ENCODE data around the gene TNN. TPM values are rescaled to one million over a fixed set of nuclear protein-coding genes. Genes with fewer than 3 reads are reported as not detected.

The TNN gene
- total and polyA plus RNA-seq, 3 experiments from 2014 or later, result not detected

- POLR2A ChIA-PET, result interaction anchor here (0.5 kb wide), 1 partner anchor 335 kb away, joined by 3 read pairs; no protein-coding TSS in a partner anchor
- Mint-ChIP-seq H3K9me3 (no peaks in the 10 kb centered on the region), H3K4me3 (no peak overlapping the region), H3K27me3 (no peaks in the 10 kb centered on the region), H3K36me3 (peaks cover 25 to 91% (median 31%) of the 10 kb centered on the region in 3 donors), H3K4me1 (peaks cover 64 to 92% (median 87%) of the 10 kb centered on the region in 3 donors), H3K27ac (peak overlapping the region in 4 of 8 donors; percentile 8 to 85 (median 38))
- CTCF ChIA-PET, result interaction anchor here (1.5 to 6.1 kb wide), 5 partner anchors 15 to 145 kb away, joined by 4 to 19 read pairs (median 7); no protein-coding TSS in a partner anchor
- DNase-seq, result no peak
- Histone ChIP-seq H3K27ac (ENCODE audit: low read depth, low read length) (no peak overlapping the region), H3K4me1 (ENCODE audit: insufficient read depth, low read length) (peaks cover 17% of the 10 kb centered on the region), H3K27me3 (ENCODE audit: insufficient read depth, low read length, poor library complexity, severe bottlenecking) (no peaks in the 10 kb centered on the region), H3K36me3 (ENCODE audit: insufficient read depth, low read length) (peaks cover 13% of the 10 kb centered on the region), H3K9me3 (ENCODE audit: low read length) (no peaks in the 10 kb centered on the region), H3K4me3 (ENCODE audit: low read length) (no peak overlapping the region)
These were observed 105.9 kb downstream of the TNN start for GRCh38 chr1:175173531-175173930.

DNA sequence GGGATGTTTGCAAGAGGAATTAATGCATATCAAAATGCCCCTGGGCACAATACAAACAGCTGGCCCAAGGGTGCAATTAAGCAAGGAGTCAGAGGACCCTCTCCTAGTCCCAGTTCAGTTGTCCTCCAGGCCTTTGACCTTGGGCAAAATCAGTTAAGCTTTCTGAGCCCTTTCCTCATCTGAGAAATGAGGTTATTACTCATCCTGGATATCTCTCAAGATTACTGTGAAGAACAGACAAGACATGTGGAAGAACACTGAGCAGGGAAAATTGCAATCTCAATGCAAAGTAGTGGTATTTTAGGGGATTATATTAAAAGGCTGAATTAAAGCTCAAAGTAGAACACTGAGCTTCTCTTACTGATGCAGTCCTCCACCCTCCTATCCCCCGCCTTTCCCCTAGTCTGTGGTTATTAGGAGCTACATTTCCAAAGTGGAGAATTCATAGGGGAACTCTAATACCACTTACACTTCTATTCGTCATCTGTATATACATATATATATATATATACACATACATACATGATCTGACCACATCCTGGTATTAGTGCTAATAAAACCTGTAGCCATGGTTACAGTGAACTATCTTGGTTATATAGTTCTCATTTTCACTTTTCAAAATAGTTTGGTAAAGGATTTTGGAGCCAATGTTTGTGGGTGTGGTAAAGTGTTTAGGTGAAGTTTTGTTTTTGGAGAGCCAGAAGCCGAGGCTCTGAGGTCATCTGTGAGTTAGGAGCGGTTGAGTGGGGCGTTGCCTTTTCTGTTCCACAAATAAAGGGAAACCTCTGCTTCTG, 106.9 kb downstream of the TNN start:
- no peaks in the 10 kb centered on the region for H3K27me3 ChIP-seq (ENCODE audit: insufficient read depth, low read length, poor library complexity, severe bottlenecking)
- Mint-ChIP-seq H3K4me1 (peaks cover 65 to 92% (median 87%) of the 10 kb centered on the region in 3 donors), H3K36me3 (peaks cover 25 to 88% (median 32%) of the 10 kb centered on the region in 3 donors), H3K9me3 (no peaks in the 10 kb centered on the region), H3K27me3 (no peaks in the 10 kb centered on the region), H3K4me3 (peak overlapping the region in 5 of 7 donors; percentile 9 to 54 (median 30)), H3K27ac (peak overlapping the region in 7 of 8 donors; percentile 48 to 85 (median 66))
- H3K27ac ChIP-seq (ENCODE audit: low read depth, low read length), result no peak overlapping the region
- no peak overlapping the region for H3K4me3 ChIP-seq (ENCODE audit: low read length)
- CTCF ChIA-PET, result interaction anchor here (0.7 to 6.1 kb wide), 6 partner anchors 14 to 144 kb away, joined by 4 to 19 read pairs (median 6); no protein-coding TSS in a partner anchor
- H3K4me1 ChIP-seq (ENCODE audit: insufficient read depth, low read length), result peaks cover 18% of the 10 kb centered on the region
- peaks cover 13% of the 10 kb centered on the region for H3K36me3 ChIP-seq (ENCODE audit: insufficient read depth, low read length)
- H3K9me3 ChIP-seq (ENCODE audit: low read length), result no peaks in the 10 kb centered on the region
- POLR2A ChIA-PET, result interaction anchor here (1.1 kb wide), 1 partner anchor 16 kb away, joined by 3 read pairs; no protein-coding TSS in a partner anchor
- peak in 1 of 5 donors; percentile 31 for DNase-seq

DNA sequence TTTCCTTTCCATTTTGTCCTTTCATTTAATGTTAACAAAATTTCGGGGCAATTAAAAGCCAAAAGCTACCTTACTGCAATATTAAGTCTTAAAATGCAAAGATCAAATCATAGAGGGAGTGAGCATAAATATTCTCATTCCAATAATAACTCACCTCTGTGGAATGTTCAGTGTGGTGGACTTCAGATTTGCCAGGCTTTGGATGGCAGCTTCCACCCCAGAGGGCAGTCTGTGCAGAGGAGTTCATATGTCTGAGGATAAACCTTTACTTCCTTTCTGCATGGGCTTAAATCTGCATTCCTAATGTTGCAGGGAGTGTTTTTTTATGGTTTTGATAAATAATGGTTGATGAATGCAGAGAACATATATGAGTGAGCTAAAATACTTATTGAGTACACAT, 108.6 kb downstream of the TNN start:
- ChIA-PET CTCF (no interaction called here), POLR2A (no interaction called here)
- Histone ChIP-seq H3K4me3 (ENCODE audit: low read length) (no peak overlapping the region), H3K27me3 (ENCODE audit: insufficient read depth, low read length, poor library complexity, severe bottlenecking) (no peaks in the 10 kb centered on the region), H3K27ac (ENCODE audit: low read depth, low read length) (no peak overlapping the region), H3K36me3 (ENCODE audit: insufficient read depth, low read length) (peaks cover 13% of the 10 kb centered on the region), H3K9me3 (ENCODE audit: low read length) (no peaks in the 10 kb centered on the region), H3K4me1 (ENCODE audit: insufficient read depth, low read length) (peaks cover 28% of the 10 kb centered on the region)
- Mint-ChIP-seq H3K4me1 (peaks cover 58 to 90% (median 84%) of the 10 kb centered on the region in 3 donors), H3K27me3 (no peaks in the 10 kb centered on the region), H3K4me3 (no peak overlapping the region), H3K9me3 (no peaks in the 10 kb centered on the region), H3K27ac (peak overlapping the region in 4 of 8 donors; percentile 25 to 87 (median 49)), H3K36me3 (peaks cover 25 to 81% (median 32%) of the 10 kb centered on the region in 3 donors)
- no peak for DNase-seq

DNA sequence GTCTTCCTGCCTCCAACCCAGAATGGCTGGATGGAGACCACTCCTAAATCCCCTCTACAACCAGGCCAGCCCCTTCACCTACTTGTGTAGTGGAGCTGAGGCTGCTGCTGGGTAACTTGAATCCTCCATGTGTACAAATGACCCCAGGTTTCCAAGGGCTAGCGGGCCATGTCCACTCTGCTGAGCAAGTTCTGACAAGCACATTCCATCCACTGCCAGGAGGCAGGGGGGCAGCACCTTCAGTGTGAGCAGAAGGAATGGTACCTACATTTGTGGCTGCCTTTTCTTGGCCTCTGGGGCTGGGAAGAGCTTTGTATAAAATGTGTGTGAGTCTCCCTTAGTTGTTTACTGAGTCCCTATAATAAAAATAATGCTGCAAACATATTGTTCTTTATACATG, 110.4 kb downstream of the TNN start:
- Histone ChIP-seq H3K4me1 (ENCODE audit: insufficient read depth, low read length) (peaks cover 43% of the 10 kb centered on the region), H3K27ac (ENCODE audit: low read depth, low read length) (no peak overlapping the region), H3K4me3 (ENCODE audit: low read length) (no peak overlapping the region), H3K36me3 (ENCODE audit: insufficient read depth, low read length) (peaks cover 18% of the 10 kb centered on the region), H3K9me3 (ENCODE audit: low read length) (no peaks in the 10 kb centered on the region), H3K27me3 (ENCODE audit: insufficient read depth, low read length, poor library complexity, severe bottlenecking) (no peaks in the 10 kb centered on the region)
- H3K4me3 Mint-ChIP-seq, result peak overlapping the region in 1 of 7 donors; percentile 40
- ChIA-PET CTCF (no interaction called here), POLR2A (no interaction called here)
- H3K4me1 Mint-ChIP-seq, result peaks cover 64 to 92% (median 87%) of the 10 kb centered on the region in 3 donors
- H3K9me3 Mint-ChIP-seq, result no peaks in the 10 kb centered on the region
- H3K27ac Mint-ChIP-seq, result peak overlapping the region in 5 of 8 donors; percentile 42 to 84 (median 49)
- no peak for DNase-seq
- H3K27me3 Mint-ChIP-seq, result no peaks in the 10 kb centered on the region
- H3K36me3 Mint-ChIP-seq, result peaks cover 25 to 80% (median 32%) of the 10 kb centered on the region in 3 donors

- Histone ChIP-seq H3K4me1 (ENCODE audit: insufficient read depth, low read length) (peaks cover 47% of the 10 kb centered on the region), H3K9me3 (ENCODE audit: low read length) (no peaks in the 10 kb centered on the region), H3K4me3 (ENCODE audit: low read length) (no peak overlapping the region), H3K27ac (ENCODE audit: low read depth, low read length) (no peak overlapping the region), H3K36me3 (ENCODE audit: insufficient read depth, low read length) (peaks cover 18% of the 10 kb centered on the region), H3K27me3 (ENCODE audit: insufficient read depth, low read length, poor library complexity, severe bottlenecking) (no peaks in the 10 kb centered on the region)
- Mint-ChIP-seq H3K27me3 (no peaks in the 10 kb centered on the region), H3K4me3 (no peak overlapping the region), H3K9me3 (no peaks in the 10 kb centered on the region), H3K27ac (peak overlapping the region in 4 of 8 donors; percentile 42 to 69 (median 47)), H3K4me1 (peaks cover 67 to 92% (median 87%) of the 10 kb centered on the region in 3 donors), H3K36me3 (peaks cover 25 to 79% (median 32%) of the 10 kb centered on the region in 3 donors)
- ChIA-PET POLR2A (no interaction called here), CTCF (no interaction called here)
- DNase-seq, result no peak
These were observed 110.8 kb downstream of the TNN start for GRCh38 chr1:175178456-175178855.

DNA sequence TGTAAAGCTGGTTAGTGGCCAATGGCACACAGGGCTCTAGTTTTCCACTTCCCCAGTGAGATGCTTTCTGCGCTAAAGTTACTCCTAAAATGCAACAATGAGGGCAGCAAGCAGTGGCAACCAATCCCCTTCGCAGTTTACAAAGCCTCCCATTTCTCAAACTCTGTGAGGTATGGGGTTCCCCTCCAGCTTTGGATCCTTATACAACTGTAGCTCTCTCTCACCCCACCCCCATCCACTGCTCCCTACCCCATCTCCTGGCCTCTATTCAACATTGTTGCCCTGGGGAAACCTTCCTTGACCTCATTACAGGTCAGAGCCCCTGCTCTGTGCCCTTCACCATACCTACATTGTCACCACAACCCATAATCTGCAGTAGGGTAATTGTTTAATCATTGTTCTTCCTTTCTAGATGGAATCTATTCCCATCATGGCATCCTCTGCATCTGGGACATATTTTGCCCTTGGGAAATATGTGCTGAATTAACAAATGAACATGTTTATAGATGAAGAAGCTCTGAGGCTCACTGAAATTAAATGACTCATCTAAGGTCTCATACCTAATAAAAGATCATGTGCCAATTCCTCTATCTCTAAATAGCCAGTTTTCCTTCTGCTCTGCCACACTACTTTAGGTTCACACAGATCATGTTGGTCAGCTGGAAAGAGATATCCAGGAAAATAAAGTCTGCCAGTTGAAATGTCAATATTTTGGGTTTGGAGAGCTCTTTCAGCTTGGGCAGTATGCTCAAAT, 112.4 kb downstream of the TNN start:
- H3K9me3 ChIP-seq (ENCODE audit: low read length), result no peaks in the 10 kb centered on the region
- peaks cover 18% of the 10 kb centered on the region for H3K36me3 ChIP-seq (ENCODE audit: insufficient read depth, low read length)
- H3K27ac Mint-ChIP-seq, result peak overlapping the region in 4 of 8 donors; percentile 12 to 36 (median 16)

DNA sequence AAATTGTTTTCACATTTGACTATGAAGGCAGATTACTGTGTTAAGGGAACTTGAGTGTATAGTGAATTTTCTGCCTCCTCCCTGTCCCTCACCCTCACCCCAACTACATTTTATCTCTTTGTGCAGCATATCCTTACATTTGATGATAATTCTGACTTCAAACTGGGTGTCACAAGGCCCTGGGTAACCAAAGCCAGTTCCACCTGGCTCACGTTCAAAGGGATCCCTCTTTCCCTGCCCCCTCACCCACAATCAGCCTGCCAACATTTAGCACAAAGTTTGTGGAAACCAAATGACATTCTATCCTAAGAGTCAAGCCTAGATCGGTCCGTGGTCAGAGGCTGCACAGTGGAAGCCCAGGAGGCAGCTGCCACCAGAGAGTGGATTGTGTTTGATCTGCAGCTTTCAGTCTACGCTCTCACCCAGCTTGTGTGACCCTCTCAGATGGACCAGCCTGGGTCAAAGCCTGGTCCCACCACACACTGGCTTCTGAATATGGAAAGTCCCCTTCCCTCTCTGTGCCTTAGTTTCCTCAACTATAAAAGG, 114.6 kb downstream of the TNN start:
- peak overlapping the region in 2 of 7 donors; percentile 8 to 20 for H3K4me3 Mint-ChIP-seq
- Histone ChIP-seq H3K27ac (ENCODE audit: low read depth, low read length) (no peak overlapping the region), H3K9me3 (ENCODE audit: low read length) (no peaks in the 10 kb centered on the region), H3K4me3 (ENCODE audit: low read length) (no peak overlapping the region), H3K36me3 (ENCODE audit: insufficient read depth, low read length) (peaks cover 8% of the 10 kb centered on the region), H3K27me3 (ENCODE audit: insufficient read depth, low read length, poor library complexity, severe bottlenecking) (no peaks in the 10 kb centered on the region), H3K4me1 (ENCODE audit: insufficient read depth, low read length) (peaks cover 76% of the 10 kb centered on the region)
- H3K27me3 Mint-ChIP-seq, result no peaks in the 10 kb centered on the region
- no peaks in the 10 kb centered on the region for H3K9me3 Mint-ChIP-seq
- peaks cover 11 to 80% (median 27%) of the 10 kb centered on the region in 3 donors for H3K36me3 Mint-ChIP-seq
- ChIA-PET POLR2A (no interaction called here), CTCF (interaction anchor here (3.4 kb wide), 1 partner anchor 27 kb away, joined by 14 read pairs; no protein-coding TSS in a partner anchor)
- peaks cover 80 to 97% (median 97%) of the 10 kb centered on the region in 3 donors for H3K4me1 Mint-ChIP-seq
- no peak for DNase-seq
- H3K27ac Mint-ChIP-seq, result peak overlapping the region in 2 of 8 donors; percentile 21 to 26

More for the DNA sequence above, 112.4 kb downstream of the TNN start:
- DNase-seq, result no peak
- no peaks in the 10 kb centered on the region for H3K9me3 Mint-ChIP-seq
- H3K4me3 Mint-ChIP-seq, result peak overlapping the region in 1 of 7 donors; percentile 12
- H3K4me1 Mint-ChIP-seq, result peaks cover 66 to 91% (median 89%) of the 10 kb centered on the region in 3 donors
- ChIA-PET CTCF (interaction anchor here (0.7 to 1.3 kb wide), 3 partner anchors 26 to 150 kb away, joined by 3 read pairs; no protein-coding TSS in a partner anchor), POLR2A (no interaction called here)
- H3K4me1 ChIP-seq (ENCODE audit: insufficient read depth, low read length), result peaks cover 54% of the 10 kb centered on the region
- peaks cover 22 to 78% (median 29%) of the 10 kb centered on the region in 3 donors for H3K36me3 Mint-ChIP-seq
- H3K27ac ChIP-seq (ENCODE audit: low read depth, low read length), result no peak overlapping the region
- H3K27me3 Mint-ChIP-seq, result no peaks in the 10 kb centered on the region
- H3K27me3 ChIP-seq (ENCODE audit: insufficient read depth, low read length, poor library complexity, severe bottlenecking), result no peaks in the 10 kb centered on the region
- H3K4me3 ChIP-seq (ENCODE audit: low read length), result no peak overlapping the region

Measured in CD8-positive, alpha-beta memory T cell (primary cell).